Activated naive CD8-positive, alpha-beta T cell treated with anti-CD3 and anti-CD28 coated beads, Interleukin-2, amount 50 U/mL, for 24 hours (primary cell): Measurements from ENCODE around the gene DDIAS.
A peak's percentile ranks its signal among the peaks of the same experiment; 100 is the strongest.
"Not testable (repeated sequence)": the region's sequence is repeated elsewhere in the genome, so short reads cannot be mapped to it uniquely, and the experiment has no call there.

Experiments used
- ATAC-seq: fragments of 150-1000 bp; cut with Tn5 transposase; one replicate; pipeline ENCODE4 v1.10.0; 2021
- DNase-seq: peaks from one replicate; pipeline ENCODE4 v3.0.0; 2021
- H3K27ac Mint-ChIP-seq: one replicate; pipeline ENCODE4 v1.8.0; 2021; ENCODE audit warnings: mild to moderate bottlenecking, mixed read lengths
- H3K27me3 Mint-ChIP-seq: one replicate; pipeline ENCODE4 v1.8.0; 2021; ENCODE audit warnings: mixed read lengths
- H3K36me3 Mint-ChIP-seq: one replicate; pipeline ENCODE4 v1.8.0; 2021; ENCODE audit warnings: low read depth, mixed read lengths
- H3K4me1 Mint-ChIP-seq: one replicate; pipeline ENCODE4 v1.8.0; 2021; ENCODE audit warnings: mixed read lengths
- H3K4me3 Mint-ChIP-seq: one replicate; pipeline ENCODE4 v1.8.0; 2021; ENCODE audit warnings: mild to moderate bottlenecking, moderate library complexity, mixed read lengths
- H3K9me3 Mint-ChIP-seq: one replicate; pipeline ENCODE4 v1.8.0; 2021; ENCODE audit warnings: mixed read lengths

The DDIAS gene

DNA sequence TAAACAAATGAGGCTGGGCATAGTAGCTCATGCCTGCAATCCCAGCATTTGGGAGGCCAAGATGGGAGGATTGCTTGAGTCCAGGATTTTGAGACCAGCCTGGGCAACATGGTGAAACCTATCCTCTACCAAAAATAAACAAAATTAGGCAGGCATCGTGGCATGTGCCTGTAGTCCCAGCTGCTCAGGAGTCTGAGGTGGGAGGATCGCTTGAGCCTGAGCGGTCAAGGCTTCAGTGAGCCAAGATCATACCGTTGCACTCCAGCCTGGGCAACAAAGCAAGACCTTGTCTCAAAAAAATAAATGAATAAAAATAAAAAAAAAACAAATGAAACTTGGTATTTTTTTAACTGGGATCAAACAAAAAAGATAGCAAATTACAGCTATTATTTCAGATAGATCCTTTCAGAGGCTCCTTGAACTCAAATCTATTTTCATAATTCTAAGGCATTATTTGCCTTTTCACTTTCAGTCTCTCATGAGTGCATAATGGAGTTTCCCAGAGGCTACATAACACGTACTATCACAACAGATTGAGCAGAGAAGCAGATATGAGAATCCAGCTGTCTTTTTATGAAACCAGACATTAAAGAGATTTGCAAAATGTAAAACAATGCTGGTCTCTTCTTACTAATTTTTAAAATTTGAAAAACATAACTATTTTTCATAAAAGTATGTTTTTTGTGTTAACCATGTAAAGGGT is 23.1 kb downstream of the DDIAS start:
- no peaks in the 10 kb centered on the region for H3K9me3 Mint-ChIP-seq
- H3K4me1 Mint-ChIP-seq = peaks cover 43% of the 10 kb centered on the region
- no peaks in the 10 kb centered on the region for H3K27me3 Mint-ChIP-seq
- ATAC-seq = no peak
- H3K27ac Mint-ChIP-seq = no peak overlapping the region
- DNase-seq = no peak
- H3K4me3 Mint-ChIP-seq = no peak overlapping the region
- peaks cover 63% of the 10 kb centered on the region for H3K36me3 Mint-ChIP-seq

DNA sequence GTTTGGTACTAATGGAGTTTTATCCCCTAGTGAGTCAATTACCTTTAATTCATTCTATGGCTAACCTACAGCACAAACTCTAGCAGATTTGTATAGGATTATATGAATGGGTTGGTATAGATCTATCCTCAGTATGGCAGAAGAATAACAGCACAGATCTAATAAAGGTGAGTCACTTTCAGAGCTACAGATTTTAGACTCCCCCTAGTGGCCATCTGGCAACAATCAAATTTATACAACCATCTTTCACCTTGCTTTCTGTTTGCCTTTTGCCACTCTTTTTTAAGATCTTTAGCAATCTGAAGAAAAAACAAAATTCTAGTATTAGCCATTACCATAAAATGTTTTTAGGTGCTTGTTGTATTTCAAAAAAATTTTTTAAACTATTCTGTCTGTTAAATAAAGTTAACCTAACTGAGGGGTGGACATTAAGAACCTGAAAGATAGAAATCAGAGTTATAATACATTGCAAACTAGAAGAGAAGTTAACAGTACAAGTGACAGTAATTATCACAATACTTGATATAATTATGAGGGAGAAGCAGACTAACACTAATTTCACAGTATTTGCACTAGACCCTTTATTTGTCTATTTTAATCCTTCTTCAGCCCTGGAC is 25.8 kb downstream of the DDIAS start:
- Mint-ChIP-seq H3K4me1 (peaks cover 36% of the 10 kb centered on the region), H3K27me3 (no peaks in the 10 kb centered on the region), H3K27ac (no peak overlapping the region), H3K4me3 (no peak overlapping the region), H3K9me3 (no peaks in the 10 kb centered on the region), H3K36me3 (peaks cover 57% of the 10 kb centered on the region)
- ATAC-seq (peak; percentile 65), DNase-seq (no peak)

DNA sequence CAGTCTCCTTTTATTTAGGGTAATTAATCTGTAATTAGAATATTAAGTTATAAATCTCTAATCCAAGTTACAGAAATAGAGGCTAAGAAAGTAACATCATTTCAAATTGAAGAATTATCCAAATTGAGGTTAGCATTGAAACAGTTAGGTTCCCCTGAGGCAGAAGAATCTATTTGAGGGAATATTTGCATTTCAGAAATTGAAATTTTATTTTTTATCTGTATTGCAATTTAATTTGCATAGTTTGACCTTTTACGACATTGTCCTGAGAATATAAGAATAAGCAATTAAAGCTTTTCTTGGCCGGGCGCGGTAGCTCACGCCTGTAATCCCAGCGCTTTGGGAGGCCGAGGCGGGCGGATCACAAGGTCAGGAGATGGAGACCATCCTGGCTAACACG is 27.6 kb downstream of the DDIAS start:
- DNase-seq (no peak), ATAC-seq (no peak)
- Mint-ChIP-seq H3K27ac (no peak overlapping the region), H3K4me1 (peaks cover 42% of the 10 kb centered on the region), H3K27me3 (no peaks in the 10 kb centered on the region), H3K36me3 (peaks cover 59% of the 10 kb centered on the region), H3K9me3 (no peaks in the 10 kb centered on the region), H3K4me3 (no peak overlapping the region)

DNA sequence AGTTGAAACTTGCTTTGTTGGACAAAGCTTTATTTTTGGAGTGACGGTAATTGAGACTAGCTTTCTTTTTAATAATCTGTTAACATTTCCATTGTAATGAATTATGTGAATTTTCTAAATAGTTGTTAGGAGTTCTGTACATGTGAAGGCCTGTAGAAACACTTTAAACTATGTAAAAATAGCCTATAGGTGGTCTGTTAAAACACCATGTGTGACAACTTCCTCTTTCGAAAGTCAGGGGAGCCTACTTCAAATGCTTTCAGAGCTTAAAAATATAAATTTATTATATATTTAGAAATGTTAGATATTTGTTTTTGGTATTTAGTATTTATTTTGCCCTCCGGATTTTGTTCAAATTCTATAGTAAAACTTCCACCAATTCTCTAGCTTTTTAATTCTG is 28.7 kb downstream of the DDIAS start:
- H3K27ac Mint-ChIP-seq = peak overlapping the region; percentile 39
- H3K4me1 Mint-ChIP-seq = peaks cover 41% of the 10 kb centered on the region
- peaks cover 64% of the 10 kb centered on the region for H3K36me3 Mint-ChIP-seq
- no peaks in the 10 kb centered on the region for H3K9me3 Mint-ChIP-seq
- no peaks in the 10 kb centered on the region for H3K27me3 Mint-ChIP-seq
- no peak for ATAC-seq
- no peak for DNase-seq
- H3K4me3 Mint-ChIP-seq = no peak overlapping the region

DNA sequence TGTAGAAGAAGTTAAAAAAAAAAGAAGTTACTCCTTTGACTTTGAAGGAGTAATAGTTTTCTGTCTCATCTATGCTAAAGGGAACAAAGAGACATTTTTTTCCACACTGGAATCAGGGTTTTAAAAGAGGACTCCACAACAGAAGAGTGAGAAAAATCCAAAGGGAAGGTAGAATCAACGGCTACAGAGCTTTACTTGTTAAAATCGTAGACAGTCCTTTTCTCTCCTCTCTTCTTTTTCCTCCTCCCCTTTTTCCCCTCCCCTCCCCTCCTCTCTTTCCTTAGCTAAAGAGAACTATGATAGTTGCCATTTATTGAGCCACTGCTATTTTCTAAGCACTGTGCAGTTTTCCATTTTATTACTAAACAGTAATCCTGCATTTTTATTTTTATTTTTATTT is 29.2 kb downstream of the DDIAS start:
- Mint-ChIP-seq H3K27ac (no peak overlapping the region), H3K9me3 (no peaks in the 10 kb centered on the region)

DNA sequence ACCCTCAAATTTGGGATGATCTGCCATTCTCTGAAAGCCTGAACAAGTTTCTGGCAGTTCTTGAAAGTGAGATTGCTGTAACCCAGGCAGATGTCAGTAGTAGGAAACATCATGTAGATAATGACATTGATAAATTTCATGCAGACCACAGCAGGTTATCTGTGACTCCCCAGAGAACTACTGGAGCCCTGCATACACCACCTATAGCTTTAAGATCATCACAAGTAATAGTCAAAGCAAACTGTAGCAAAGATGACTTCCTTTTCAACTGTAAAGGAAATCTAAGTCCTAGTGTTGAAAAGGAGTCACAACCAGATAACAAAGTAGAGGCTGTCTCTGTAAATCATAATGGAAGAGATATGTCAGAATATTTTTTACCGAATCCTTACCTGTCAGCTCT is 31.0 kb downstream of the DDIAS start:
- no peak for ATAC-seq
- Mint-ChIP-seq H3K9me3 (no peaks in the 10 kb centered on the region), H3K27me3 (no peaks in the 10 kb centered on the region), H3K36me3 (peaks cover 62% of the 10 kb centered on the region), H3K4me1 (peaks cover 35% of the 10 kb centered on the region), H3K4me3 (no peak overlapping the region), H3K27ac (no peak overlapping the region)
- no peak for DNase-seq

More for the DNA sequence above, 29.2 kb downstream of the DDIAS start:
- no peaks in the 10 kb centered on the region for H3K27me3 Mint-ChIP-seq
- H3K36me3 Mint-ChIP-seq = peaks cover 64% of the 10 kb centered on the region
- DNase-seq = no peak
- ATAC-seq = no peak
- H3K4me3 Mint-ChIP-seq = no peak overlapping the region
- H3K4me1 Mint-ChIP-seq = peaks cover 41% of the 10 kb centered on the region

DNA sequence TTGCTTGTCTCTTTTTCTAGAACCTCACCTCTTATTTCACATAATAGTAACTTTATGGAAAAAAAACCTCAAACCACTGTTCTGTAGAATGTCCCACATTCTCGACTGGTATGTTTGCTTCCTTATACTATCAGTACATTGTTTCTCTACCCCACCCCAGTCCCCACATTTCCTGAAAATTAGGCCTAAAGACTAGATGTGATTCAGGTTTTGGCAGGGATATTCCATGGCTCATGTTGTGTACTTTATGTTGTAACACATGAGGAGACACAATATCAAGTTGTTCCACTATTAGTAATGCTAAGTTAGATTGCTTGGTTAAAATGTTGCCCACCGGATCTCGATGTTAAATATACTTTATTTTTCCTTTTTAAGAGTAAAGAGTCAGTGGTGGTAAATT is 34.7 kb downstream of the DDIAS start:
- H3K4me3 Mint-ChIP-seq = no peak overlapping the region
- H3K9me3 Mint-ChIP-seq = peaks cover 8% of the 10 kb centered on the region
- no peaks in the 10 kb centered on the region for H3K27me3 Mint-ChIP-seq
- peaks cover 24% of the 10 kb centered on the region for H3K4me1 Mint-ChIP-seq
- DNase-seq (no peak), ATAC-seq (no peak)
- H3K27ac Mint-ChIP-seq = no peak overlapping the region
- H3K36me3 Mint-ChIP-seq = peaks cover 50% of the 10 kb centered on the region

DNA sequence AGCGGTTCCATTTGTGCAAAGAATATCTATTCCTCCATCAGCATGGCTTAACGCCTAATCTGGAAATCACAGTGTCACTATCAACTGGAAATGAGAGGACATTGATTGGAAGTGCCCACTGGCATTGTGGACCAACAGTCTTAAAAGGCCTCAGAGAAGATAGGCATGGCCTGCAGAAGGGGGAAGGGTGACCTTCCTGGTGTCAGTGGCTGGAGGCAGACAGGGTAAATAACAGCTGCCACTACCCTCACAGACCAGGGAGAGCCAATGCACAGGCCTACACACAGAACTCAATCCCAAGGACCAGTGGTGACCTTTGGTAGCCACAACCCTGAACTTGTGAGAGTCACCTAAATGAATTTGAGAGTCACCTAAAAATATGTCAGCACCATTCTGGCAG is 36.0 kb downstream of the DDIAS start:
- Mint-ChIP-seq H3K27ac (no peak overlapping the region), H3K4me3 (no peak overlapping the region), H3K9me3 (peaks cover 15% of the 10 kb centered on the region), H3K4me1 (peaks cover 15% of the 10 kb centered on the region), H3K27me3 (no peaks in the 10 kb centered on the region), H3K36me3 (peaks cover 40% of the 10 kb centered on the region)
- ATAC-seq (no peak), DNase-seq (no peak)

DNA sequence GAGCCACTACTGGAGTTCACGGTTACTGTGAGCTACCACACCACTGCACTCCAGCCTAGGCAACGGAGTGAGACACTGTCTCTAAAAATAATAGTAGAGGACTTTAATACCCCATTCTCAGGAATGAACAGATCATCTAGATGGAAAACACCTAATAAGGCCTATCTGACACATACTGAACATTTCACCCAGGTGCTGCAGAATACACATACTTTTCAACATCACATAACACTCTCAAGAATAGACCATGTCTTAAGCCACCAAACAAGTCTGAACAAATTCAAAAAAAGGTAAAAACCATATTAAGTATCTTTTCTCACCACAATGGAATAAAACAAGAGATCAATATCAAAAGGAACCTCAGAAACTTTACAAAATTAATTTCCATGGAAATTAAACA is 37.9 kb downstream of the DDIAS start:
- Mint-ChIP-seq H3K4me1 (peaks cover 8% of the 10 kb centered on the region), H3K36me3 (peaks cover 23% of the 10 kb centered on the region)
- peak; percentile 33 for ATAC-seq

DNA sequence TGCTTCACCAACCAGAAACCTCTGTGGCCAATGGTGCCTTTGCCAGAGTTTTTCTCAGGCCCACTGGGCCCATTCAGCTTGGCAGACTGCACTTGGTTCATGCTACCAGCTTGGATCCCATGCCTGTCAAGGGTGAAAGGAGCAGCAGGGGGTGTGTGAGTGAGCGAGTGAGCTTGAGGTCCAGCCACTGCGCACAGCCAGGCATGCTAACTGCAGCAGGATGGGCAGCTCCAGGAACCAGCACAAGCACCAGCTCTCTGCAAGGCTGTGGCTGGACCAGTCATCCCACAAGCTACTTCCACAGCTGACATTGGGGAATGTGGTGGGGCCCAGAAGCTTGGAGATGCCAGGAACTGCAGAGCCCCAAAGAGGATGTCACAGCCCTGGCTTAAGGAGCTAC is 40.8 kb downstream of the DDIAS start:
- no peak for DNase-seq
- Mint-ChIP-seq H3K9me3 (peaks cover 20% of the 10 kb centered on the region), H3K4me1 (peaks cover 16% of the 10 kb centered on the region), H3K27ac (no peak overlapping the region), H3K27me3 (no peaks in the 10 kb centered on the region), H3K4me3 (no peak overlapping the region), H3K36me3 (peaks cover 11% of the 10 kb centered on the region)
- ATAC-seq = no peak

More for the DNA sequence above, 37.9 kb downstream of the DDIAS start:
- Mint-ChIP-seq H3K27ac (no peak overlapping the region), H3K27me3 (no peaks in the 10 kb centered on the region), H3K9me3 (peaks cover 15% of the 10 kb centered on the region), H3K4me3 (no peak overlapping the region)
- DNase-seq = no peak

DNA sequence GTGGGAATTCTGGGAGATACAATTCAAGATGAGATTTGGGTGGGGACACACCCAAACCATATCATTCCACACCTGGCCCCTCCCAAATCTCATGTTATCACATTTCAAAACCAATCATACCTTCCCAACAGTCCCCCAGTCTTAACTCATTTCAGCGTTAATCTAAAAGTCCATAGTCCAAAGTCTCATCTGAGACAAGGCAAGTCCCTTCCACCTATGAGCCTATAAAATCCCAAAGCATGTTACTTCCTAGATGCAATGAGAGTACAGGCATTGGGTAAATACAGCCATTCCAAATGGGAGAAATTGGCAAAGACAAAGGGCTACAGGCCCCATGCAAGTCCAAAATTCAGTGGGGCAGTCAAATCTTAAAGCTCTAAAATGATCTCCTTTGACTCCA is 41.9 kb downstream of the DDIAS start:
- not testable (repeated sequence) for ATAC-seq, H3K27ac Mint-ChIP-seq, DNase-seq, H3K27me3 Mint-ChIP-seq, H3K4me3 Mint-ChIP-seq
- Mint-ChIP-seq H3K4me1 (peaks cover 16% of the 10 kb centered on the region), H3K36me3 (peaks cover 11% of the 10 kb centered on the region), H3K9me3 (peaks cover 20% of the 10 kb centered on the region)

DNA sequence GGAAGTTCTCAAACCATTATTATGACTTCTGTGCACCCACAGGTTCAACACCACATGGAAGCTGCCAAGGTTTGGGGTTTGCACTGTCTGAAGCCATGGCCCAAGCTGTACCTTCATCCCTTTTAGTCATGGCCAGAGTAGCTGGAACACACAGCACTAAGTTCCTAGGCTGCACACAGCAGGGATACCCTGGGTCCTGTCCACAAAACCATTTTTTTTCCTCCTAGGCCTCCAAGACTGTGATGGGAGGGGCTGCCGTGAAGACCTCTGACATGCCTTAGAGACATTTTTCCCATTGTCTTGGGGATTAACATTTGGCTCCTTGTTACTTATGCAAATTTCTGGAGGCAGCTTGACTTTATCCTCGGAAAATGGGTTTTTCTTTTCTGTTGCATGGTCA is 42.7 kb downstream of the DDIAS start:
- Mint-ChIP-seq H3K4me3 (no peak overlapping the region), H3K36me3 (peaks cover 11% of the 10 kb centered on the region), H3K9me3 (peaks cover 20% of the 10 kb centered on the region), H3K27ac (no peak overlapping the region), H3K27me3 (no peaks in the 10 kb centered on the region), H3K4me1 (peaks cover 16% of the 10 kb centered on the region)
- ATAC-seq (no peak), DNase-seq (no peak)

DNA sequence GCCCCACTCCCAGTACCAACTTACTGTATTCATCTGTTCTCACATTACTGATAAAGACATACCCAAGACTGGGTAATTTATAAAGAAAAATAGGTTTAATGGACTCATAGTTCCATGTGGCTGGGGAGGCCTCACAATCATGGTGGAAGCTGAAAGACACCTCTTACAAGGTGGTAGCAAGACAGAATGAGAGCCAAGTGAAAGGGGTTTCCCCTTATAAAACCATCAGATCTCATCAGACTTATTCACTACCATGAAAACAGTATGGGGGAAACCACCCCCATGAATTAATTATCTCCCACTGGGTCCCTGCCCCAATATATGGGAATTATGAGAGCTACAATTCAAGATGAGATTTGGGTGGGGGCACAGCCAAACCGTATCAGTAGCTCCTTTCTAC is 43.5 kb downstream of the DDIAS start:
- not testable (repeated sequence) for H3K4me3 Mint-ChIP-seq, DNase-seq, H3K27me3 Mint-ChIP-seq, H3K27ac Mint-ChIP-seq
- Mint-ChIP-seq H3K4me1 (peaks cover 12% of the 10 kb centered on the region), H3K9me3 (peaks cover 20% of the 10 kb centered on the region), H3K36me3 (peaks cover 11% of the 10 kb centered on the region)
- peak; percentile 49 for ATAC-seq

DNA sequence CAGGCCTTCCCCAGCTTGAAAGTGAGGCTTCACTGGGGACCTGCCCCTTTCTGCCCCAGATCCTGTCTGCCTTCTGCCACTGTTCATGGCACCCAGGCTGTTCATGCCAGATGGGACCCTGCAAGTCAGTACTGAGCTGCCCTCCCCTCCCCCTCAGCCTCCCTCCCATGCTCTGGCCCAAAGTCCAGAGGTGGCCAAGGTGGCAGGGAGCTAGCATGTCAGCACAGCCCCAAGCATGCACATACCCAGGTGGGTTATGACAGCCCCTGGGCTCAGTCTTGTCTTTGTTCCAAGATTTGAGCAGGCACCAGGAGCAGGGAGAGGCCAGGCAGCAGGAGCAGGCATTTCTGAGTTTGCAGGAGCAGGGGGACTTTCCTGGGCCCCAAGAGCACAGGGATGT is 44.1 kb downstream of the DDIAS start:
- Mint-ChIP-seq H3K36me3 (peaks cover 8% of the 10 kb centered on the region), H3K27ac (no peak overlapping the region), H3K4me3 (no peak overlapping the region), H3K27me3 (no peaks in the 10 kb centered on the region), H3K9me3 (peaks cover 18% of the 10 kb centered on the region), H3K4me1 (peaks cover 12% of the 10 kb centered on the region)
- ATAC-seq (no peak), DNase-seq (no peak)

DNA sequence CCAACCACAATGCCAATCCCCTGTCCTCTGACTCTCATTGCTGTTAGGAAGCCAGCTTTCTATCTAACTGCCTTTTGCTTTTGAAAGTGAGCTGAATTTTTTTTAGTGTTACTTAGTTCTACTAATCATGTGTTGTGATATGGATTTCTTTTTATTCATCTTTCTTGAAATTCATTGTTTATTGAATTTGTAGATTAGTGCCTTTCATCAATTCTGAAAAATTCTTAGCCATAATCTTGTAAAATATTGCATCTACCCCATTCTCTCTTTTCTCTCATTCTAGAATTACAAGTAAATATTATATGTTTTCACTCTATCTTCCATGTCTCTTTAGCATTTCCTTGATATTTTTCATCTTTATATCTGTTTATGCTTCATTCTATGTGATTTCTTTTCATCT is 47.8 kb downstream of the DDIAS start:
- H3K9me3 Mint-ChIP-seq = peaks cover 18% of the 10 kb centered on the region
- no peak for DNase-seq
- H3K4me3 Mint-ChIP-seq = no peak overlapping the region
- no peak overlapping the region for H3K27ac Mint-ChIP-seq
- H3K4me1 Mint-ChIP-seq = peaks cover 9% of the 10 kb centered on the region
- H3K36me3 Mint-ChIP-seq = peaks cover 23% of the 10 kb centered on the region
- no peaks in the 10 kb centered on the region for H3K27me3 Mint-ChIP-seq
- no peak for ATAC-seq
